NCI-H2227 treated with DMSO at 0.1 percent for 48 hours (cell line): Measurements from ENCODE around the gene SLIT1.
A peak's percentile ranks its signal among the peaks of the same experiment; 100 is the strongest.

Experiments used
- DNase-seq: peaks from one replicate; lab custom pipeline; 2025; lab: John Stamatoyannopoulos, UW

SLIT1 gene

DNA sequence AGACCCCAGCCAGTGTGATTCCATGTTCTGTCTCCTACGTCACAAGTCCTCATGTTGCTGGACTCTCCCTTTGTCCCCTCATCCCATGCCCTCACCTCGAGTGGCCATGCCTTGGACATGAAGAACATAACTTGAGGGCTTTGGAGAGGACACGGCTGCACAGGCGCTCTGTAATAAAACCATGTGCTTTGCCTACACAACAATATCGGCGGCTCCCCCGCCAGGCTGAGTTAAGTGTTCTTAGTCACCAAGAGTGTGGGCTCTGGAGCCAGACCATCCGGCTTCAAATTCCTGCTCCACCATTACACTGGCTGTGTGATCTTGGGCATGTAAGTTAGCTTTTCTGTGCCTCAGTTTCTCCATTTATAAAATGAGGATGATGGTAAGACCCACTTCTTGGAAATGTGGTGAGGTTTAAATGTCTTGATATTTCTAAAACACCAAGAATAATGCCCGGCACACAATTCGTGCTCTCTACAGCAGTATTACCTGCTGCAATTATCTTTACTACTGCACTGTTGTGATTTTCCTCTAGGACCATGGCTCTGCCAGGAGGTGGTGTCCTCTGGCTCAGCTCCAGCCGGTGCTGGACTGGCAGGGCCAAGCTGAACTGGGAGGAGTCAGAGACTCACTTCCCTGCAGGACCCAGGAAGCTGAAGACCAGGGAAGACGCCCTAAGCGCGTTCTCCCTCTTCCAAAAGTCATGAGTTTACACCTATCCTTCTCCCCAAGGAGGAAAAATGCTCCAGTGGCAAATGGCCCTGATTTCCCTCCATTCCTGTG, 15.7 kb downstream of the SLIT1 start:
- DNase-seq: no peak

DNA sequence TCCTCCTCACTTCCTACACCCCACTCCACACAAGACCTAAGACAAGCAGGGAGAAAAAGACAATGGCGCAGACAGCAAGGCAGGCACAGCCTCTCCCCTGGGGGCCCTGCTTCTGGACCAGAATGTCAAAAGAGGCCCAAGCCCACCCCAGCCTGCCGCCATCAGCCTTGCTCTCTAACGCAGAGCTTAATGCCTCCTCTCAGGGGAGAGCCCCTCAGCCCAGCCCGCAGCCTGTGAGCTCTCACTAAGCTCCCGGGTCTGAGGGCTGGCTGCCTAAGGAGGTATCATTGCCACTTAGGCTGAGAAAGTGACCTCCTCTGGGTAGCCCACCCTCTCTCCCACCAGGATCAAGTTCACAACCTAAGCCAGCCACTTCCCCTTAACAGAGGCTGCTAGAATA, 16.7 kb downstream of the SLIT1 start:
- no peak for DNase-seq

DNA sequence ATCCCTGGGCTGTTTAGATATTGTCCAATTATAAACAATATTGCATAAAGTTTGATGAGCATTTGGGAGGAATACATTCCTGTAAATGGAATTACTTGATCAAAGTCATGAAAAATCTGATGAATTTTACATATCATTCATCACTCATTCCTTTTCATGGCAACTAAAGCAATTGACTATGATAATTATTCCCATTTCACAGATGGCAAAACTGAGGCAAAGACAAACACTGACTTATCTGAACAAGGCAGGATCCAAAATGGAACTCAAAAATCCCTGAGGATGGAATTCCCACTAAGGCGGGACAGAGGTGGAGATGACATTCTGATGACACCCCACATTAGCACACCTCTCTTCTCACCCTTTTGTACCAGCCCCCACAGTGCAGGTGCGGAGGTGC, 17.1 kb downstream of the SLIT1 start:
- no peak for DNase-seq

- no peak for DNase-seq
These were observed 20.3 kb downstream of the SLIT1 start for GRCh38 chr10:97165499-97165898.

- DNase-seq: no peak
These were observed 21.8 kb downstream of the SLIT1 start for GRCh38 chr10:97163781-97164501.

DNA sequence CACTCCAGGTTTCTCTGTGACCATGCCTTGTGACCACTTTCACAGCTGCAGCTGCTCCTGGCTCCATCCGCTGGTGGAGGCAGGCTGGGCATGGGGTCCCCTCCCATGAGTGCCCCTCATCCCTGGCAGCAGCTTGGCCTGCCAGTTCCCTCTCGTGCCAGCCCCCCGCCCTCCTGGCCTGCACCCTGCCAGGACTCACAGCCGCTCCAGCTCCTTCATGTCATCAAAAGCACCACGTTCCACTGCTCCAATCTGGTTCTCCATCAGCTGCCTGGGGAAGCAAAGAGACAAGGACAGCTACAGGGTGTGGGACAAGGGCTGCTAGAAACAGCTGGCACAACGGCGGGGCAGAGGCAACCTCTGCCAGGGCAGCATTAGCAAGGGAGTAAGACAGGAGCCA, 22.6 kb downstream of the SLIT1 start:
- no peak for DNase-seq

GRCh38 chr10:97159646-97160305, 26.0 kb downstream of the SLIT1 start:
- DNase-seq: no peak

GRCh38 chr10:97157578-97158095, 28.1 kb downstream of the SLIT1 start:
- DNase-seq: no peak

- DNase-seq: no peak
These were observed 31.0 kb downstream of the SLIT1 start for GRCh38 chr10:97154781-97155180.

- no peak for DNase-seq
These were observed 31.6 kb downstream of the SLIT1 start for GRCh38 chr10:97154162-97154561.

DNA sequence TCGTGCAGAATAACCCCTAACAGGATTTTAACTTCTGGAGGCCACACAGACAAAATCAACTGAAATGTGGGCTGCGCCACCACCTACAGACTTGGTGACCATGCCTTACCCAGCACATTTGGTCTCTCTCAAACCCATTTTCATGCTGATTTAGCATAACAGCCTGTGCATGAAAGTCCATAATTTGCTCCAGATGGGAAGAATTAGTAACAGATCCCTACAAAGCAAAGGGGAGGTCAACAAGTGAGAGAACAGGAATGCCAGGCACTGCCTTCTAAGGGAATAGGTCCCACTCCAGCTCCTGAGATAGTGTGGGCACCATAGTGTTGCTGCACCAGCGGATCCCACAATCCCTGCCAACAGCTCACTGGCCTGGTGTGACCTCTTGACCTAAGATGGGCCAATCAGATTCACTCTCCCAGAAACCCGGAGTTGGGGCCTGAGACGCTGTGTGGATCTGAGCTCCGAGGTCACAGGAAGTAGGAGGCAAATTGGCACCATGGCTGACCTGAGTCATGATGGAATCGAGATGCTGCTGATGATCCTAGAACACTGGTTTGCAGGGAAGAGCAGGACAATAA, 32.4 kb downstream of the SLIT1 start:
- DNase-seq: no peak

GRCh38 chr10:97151307-97151914, 34.3 kb downstream of the SLIT1 start:
- DNase-seq: no peak

GRCh38 chr10:97150616-97151015, 35.1 kb downstream of the SLIT1 start:
- no peak for DNase-seq

- peak; percentile 91 for DNase-seq
These were observed 35.7 kb downstream of the SLIT1 start for GRCh38 chr10:97150013-97150595.

GRCh38 chr10:97149079-97149531, 36.7 kb downstream of the SLIT1 start:
- DNase-seq: peak; percentile 87

DNA sequence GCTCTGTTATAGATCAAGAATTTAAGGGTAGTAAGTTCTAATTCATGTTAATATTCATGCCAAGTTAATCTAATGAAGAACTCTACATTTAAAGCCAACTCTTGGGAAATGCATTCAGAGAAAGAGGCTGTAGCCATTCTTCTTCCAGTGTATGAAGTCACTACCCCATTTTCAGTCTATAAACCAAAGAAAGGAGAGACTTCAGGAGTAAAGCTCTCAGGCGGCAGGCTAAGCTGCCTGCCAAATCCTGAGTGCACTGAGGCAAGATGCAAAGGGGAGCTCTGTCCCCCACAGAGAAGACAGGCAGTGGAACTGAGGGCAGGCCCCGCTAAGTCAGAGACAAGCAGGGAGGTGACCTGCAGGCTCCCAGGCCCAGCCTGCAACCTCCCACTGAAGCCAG, 41.5 kb downstream of the SLIT1 start:
- DNase-seq: no peak

DNA sequence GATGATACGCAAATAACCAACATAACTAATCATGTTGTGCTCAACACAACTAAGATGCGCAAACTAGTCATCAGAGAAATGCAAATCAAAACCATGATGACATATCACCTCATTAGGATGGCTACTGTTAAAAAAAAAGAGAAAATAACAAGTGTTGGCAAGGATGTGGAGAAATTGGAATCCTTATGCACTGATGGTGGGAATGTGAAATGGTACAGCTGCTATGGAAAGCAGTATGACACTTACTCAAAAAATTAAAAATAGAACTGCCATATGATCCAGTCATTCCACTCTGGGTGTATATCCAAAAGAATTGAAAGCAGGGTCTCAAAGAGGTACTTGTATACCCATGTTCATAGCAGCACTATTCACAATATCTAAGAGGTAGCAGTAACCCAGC, 42.9 kb downstream of the SLIT1 start:
- DNase-seq: no peak

DNA sequence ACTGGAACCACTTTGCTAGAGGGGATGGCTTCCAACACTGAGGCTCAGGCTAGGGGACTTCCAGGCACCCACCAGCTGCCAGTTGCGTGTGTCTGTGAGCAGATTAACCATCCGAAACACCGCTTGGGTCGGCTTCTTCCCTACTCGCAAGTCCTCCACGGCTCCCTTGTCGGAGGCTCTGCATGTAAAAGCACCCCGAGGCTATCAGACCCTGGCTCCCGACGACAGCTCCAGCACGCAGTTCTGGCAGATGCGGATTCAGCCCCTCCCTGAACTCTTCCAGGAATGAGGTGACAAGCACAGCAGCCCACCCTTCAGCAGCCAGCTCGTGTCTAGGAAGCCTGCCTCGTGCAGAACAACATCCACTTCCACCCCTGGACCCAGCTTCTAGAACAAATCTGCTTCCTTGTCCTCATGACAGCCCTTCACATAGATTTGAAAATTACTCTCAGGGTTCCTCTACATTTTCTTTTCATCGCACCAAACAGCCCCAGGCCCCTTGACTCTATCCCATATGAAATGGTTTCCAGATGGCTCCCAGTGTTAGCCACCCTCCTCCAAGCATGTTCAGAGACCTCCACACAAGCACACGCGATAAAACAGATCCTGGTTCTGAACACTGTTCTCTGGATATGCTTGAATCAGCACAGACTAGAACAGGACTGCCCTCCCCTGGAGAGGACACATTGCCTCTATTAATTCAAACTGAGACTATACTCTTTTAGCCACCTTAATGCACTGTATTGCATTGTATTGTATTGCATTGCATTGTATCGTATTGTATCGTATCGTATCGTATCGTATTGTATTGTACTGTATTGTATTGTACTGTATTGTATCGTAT, 44.6 kb downstream of the SLIT1 start:
- DNase-seq: no peak

DNA sequence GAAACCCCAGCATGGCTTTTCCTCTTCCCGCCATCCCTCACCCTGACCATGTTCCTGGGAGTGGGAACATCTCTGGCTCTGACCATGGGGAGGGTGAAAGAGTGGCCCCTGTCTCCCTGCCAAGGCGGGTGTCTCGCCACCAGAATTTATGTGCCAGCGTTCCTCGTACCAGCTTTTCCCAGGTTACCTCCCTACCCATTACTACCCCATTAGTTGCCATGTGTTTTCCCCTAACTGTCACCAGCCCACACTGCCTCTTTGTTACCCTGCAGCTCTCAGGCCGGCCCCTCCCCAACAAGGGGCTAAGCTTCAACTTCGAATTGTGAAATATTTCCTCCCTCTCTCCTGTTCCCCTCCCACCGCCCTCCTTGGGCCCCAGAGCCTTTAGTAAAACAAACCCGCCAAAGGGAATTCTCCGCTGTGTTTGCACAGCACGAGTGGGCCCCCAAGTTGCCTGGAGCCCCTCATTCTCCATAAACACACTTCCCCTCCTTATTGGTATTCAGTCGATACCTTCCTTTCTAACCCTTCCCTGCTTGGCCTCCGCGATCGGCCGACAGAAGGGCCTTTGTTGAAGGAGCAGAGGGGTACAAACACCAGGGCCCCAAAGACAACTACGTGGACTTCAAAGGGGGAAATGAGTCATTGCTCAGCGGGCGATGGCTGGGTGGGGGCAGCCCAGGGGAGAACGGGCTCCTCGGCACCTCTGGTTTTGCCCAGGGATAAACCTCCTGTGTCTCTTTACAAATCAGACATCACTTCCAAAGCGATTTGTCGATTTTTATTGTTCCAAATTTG, 45.5 kb downstream of the SLIT1 start:
- no peak for DNase-seq

- DNase-seq: no peak
These were observed 46.1 kb downstream of the SLIT1 start for GRCh38 chr10:97139651-97140048.
